DND-41 (cell line): Measurements from ENCODE around the gene KLHL17.

Experiments
- CTCF ChIP-seq: IDR thresholded peaks from 2 replicates; pipeline ENCODE4 v1.5.1; 2012; ENCODE audit warnings: borderline replicate concordance, low read length, moderate library complexity, mild to moderate bottlenecking; ENCODE audit not compliant: poor library complexity, severe bottlenecking; ENCODE audit errors: extremely low read depth
- EZH2 ChIP-seq: IDR thresholded peaks from 3 replicates; pipeline ENCODE4 v1.6.1; 2012; ENCODE audit warnings: borderline replicate concordance, low read depth, mild to moderate bottlenecking, moderate library complexity, low read length, inconsistent platforms; ENCODE audit not compliant: severe bottlenecking

GRCh38 chr1:1006305-1007159 is 46.1 kb downstream of the KLHL17 start:
- TF ChIP-seq CTCF (no peak), EZH2 (no peak)
